Glomerular visceral epithelial cell (primary cell): ENCODE measurements around the gene DLL4.

Experiments
- DNase-seq: peaks from one replicate; pipeline ENCODE4 v3.0.0-alpha.2; 2016; ENCODE audit errors: extremely low spot score

The DLL4 gene

DNA sequence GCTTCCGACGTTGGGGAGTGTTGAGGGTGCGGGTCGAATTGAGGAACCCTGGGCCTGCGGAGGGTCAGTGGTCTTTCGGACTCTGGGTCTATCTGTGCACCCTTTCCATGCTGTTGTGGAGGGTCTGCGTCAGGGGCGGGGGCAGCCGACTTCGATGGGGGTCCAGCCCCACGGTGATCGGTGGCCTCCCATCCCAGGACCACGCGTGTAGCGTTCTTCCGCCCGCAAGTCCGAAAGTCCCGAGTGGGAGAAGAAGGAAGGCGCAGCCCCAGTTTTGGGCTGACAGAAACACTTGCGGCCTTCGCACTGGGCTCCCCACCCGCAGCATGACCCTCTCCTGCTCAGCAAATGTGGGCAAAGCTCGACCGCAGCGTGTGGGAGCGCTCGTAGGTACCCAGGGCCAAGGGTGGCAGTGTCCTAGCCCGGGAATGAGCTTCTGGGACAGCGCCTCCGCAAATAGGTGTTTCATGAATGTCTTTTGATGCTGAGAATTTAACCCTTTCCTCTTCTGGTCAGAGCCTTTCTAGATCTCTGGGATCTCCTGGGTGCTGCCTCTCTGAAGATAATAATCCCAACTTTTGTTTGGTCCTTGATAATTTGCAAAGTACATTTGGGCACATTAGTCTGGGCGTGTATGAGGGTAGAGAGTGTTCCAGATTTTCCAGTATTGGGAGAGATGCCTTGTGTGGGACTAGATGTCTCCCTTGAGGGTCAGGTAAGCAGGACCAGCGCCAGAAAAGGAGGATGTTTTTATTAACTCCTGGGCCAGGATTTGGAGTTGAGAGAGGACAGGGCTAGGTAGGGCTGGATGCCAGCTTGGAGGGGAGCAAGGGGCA, 2.3 kb upstream of the DLL4 start:
- no peak for DNase-seq

DNA sequence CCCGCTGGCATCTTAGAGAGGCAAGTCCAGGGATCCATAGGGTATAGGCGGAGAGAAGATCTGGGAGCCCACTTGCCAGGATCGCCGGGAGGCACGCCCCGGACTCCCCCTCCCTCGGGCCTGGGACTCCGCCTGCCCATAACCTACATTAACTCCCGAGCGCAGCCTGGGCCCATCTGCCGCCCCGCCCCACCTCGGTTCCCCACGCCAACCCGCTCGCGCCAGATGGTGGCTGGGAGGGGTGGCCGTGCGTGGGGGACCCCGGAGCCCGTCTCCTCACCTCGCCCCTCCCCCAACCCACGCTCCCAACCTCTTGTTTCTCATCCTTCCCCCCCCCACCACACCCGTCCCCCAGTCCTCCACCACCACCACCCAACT, 1.7 kb upstream of the DLL4 start:
- DNase-seq: no peak

DNA sequence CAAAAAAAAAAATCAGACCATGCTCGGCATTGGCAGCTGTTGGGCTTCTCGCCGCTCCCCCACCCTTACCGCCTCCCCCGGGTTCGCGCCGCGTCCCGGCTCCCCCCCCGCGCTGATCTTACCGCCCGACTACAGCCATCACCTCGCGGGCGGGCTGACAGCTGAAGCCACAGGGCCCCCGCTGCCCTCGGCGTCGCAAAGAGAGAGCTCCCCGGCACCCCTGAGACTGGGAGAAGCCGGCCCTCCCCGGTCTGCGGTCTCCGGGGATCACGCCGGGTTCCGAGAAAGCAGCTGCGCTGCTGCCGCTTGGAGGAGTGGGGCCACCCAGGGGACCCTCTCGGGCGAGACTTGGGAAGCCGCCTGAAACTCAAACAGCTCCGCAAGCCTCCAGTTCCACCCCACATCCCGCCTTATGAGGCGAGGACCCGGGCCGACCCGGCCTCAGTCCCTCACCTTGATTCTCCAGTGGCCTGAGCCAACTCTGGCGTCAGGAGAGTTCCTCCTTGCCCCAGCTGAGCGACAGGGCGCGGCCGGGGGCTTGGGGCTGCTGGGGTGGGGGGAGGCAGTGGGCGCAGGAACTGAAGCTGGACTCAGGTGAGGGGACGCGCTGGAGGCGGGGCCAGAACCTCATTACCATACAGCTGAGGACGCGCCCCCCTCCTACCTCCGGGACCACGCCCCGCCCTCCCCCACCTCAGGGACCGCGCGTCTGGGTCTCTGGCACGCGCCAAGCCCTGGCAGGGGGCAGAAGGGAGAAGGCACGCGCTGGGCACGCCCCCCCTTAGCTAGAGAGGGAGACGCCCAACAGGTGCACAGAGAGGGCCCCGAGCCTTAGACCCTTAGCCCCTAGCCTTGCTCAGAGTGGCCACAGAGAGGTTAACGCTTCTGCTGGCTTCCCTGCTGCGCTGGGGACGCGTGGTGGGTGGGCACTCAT, 1.0 kb upstream of the DLL4 start:
- DNase-seq: no peak

DNA sequence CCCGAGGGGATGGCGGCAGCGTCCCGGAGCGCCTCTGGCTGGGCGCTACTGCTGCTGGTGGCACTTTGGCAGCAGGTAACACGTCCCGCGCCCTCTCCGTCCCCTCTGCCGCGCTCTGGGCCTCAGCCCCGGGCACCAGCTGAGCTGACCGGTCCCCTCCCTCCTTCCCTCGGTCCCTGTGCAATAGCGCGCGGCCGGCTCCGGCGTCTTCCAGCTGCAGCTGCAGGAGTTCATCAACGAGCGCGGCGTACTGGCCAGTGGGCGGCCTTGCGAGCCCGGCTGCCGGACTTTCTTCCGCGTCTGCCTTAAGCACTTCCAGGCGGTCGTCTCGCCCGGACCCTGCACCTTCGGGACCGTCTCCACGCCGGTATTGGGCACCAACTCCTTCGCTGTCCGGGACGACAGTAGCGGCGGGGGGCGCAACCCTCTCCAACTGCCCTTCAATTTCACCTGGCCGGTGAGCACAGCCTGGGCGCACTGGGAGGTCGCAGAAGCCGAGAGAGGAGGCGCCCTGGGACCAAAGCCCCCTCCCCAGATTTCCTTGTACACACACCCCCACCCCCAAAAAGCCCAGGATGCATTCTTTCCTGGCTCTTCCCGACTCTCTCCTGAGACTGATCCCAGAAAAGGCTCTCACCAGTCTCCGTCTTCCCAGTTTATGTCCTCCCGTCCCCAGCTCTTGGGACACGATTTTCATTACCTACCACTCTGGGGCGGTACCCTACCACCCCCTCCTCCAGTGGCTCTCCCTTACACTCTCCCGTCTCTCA, 705 bp downstream of the DLL4 start:
- DNase-seq: peak; percentile 51

DNA sequence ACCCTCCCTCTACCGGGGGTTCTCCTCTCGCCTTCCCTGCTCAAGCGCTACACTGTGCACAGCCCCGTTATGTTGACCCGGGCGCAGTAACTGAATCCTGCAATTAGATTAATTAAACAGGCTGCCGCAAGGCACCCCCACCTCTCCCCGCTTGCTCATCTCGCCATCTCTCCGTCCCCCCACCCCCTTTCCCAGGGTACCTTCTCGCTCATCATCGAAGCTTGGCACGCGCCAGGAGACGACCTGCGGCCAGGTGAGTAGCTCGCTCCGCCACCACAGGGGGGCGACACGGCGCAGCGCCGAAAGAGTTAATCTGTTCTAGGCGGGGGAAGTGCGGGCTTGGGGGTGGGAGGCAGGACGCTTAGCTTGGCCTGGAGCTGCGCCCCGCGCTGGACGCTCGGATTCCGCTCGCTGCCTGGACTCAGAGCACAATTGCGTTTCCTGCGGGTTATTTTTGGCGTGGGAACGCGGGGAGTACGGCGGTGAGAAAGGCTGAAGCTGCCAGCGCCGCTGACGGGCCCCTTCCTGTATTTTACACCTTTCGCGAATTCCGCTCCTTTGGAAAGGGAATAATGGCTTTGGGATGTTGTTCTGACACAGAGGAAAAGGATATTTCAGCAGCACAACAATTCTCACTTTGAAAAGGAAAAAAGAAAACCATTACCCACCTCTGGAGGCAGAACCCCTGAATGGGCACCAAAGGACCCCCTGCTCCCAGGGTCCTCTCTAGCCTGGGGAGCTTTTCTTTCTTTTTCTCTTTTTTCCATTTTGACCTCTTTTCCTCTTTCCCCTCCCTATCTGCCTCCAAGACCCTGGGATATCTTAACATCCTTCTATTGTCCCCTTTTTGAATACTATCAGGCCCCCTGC, 1.5 kb downstream of the DLL4 start:
- DNase-seq: peak; percentile 24

DNA sequence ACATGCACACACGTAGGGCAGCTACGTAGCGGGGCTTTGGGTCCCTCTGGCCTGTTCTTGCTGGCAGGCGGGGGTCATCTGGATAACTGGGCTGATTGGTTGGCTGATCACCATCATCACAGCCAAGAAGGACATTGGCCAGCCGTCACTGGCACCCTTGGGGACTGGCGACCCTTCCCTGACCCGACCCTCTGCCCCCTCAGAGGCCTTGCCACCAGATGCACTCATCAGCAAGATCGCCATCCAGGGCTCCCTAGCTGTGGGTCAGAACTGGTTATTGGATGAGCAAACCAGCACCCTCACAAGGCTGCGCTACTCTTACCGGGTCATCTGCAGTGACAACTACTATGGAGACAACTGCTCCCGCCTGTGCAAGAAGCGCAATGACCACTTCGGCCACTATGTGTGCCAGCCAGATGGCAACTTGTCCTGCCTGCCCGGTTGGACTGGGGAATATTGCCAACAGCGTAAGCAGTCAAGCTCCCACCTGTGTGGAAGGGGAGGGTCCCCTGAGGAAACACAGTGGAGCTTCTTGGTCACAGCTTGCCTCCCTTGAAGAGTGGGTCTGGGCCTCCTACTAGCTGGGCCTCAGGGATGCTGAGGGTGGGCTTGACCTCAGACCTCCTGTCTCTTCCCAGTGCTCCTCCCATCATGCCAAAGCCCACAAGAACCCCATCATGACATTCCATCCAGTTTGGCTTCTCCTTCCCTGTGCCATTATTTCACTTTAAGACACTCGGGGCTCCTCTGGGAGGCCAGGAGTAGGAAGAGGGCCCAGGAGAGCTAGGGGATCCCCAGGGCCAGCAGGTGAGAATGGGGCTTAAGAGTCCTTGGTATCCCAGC, 2.4 kb downstream of the DLL4 start:
- no peak for DNase-seq

DNA sequence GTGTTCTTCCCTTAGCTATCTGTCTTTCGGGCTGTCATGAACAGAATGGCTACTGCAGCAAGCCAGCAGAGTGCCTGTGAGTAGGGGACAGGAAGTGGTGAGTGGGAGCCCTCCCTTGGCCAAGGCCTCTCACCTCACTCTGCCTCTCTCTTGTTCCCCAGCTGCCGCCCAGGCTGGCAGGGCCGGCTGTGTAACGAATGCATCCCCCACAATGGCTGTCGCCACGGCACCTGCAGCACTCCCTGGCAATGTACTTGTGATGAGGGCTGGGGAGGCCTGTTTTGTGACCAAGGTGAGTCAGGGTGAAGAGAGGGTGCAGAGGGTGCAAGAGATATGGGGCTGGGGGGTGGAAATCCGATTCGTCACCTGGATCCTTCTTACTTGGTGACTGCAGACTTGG, 3.0 kb downstream of the DLL4 start:
- no peak for DNase-seq

DNA sequence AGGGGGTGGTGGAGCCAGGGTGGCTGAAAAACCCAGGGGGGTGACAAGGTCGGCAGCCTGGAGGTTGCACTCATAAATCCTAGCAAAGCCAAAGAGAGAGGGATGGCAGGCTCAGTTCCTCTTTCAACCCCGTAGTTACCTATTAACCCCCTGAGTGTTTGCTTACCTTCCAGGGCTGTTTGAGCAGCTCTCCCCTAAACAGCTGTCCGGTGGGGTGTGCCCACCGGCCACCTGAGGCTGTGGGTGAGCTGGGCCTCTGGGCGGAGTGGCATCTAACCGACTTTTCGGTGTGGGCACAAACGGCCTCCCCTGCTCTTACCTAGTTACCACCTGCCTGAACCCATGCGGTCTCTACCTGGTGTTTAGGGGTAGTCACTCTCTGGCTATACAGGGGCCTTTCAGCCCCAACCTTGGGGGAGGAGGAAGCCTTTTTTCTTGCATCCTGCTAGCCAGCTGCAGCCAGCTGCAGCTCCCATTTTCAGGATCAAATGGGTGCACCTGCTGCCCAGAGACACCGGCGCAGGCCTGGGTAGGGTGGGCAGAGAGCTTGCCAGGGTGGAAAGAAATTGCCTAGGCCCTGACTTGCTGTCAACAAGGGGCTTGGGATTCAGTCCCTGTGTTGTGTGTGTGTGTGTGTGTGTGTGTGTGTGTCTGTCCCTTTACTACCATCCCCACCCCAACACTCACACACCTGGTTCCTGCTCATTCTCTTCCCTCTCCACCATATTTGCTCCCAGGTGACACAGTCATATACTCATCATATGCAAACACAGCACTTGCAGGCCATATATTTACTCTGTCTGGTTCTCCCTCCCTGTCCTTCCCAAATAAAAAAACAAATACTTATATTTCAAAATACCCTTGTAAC, 3.7 kb downstream of the DLL4 start:
- DNase-seq: no peak

DNA sequence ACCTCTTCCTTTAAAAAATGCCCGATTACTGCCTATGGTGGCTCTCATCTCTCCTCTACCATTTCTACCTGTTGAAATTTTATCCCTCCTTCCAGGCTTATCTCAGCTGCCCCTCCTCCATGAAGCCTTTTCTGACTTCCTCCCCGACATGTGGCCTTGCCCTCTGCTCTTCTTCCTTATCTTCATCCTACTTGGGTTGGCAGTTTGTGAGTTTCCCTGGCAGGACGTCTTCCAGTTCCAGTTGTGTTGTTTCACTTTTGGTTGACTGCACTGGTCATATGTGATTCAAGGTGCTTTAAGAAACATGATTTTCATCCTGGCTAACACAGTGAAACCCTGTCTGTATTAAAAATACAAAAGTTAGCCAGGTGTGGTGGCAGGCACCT, 4.4 kb downstream of the DLL4 start:
- no peak for DNase-seq

DNA sequence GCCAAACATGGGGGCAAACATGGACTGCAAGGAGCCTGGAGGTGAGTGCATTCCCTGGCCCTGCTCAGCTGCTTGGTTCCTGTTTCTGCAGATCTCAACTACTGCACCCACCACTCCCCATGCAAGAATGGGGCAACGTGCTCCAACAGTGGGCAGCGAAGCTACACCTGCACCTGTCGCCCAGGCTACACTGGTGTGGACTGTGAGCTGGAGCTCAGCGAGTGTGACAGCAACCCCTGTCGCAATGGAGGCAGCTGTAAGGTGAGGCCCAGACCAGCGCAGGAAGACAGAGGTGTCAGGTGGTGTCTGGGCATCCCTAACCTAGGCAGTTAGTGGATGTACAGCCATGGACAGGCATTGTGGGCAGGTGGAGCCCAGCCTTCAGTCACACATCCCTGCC, 5.3 kb downstream of the DLL4 start:
- no peak for DNase-seq

DNA sequence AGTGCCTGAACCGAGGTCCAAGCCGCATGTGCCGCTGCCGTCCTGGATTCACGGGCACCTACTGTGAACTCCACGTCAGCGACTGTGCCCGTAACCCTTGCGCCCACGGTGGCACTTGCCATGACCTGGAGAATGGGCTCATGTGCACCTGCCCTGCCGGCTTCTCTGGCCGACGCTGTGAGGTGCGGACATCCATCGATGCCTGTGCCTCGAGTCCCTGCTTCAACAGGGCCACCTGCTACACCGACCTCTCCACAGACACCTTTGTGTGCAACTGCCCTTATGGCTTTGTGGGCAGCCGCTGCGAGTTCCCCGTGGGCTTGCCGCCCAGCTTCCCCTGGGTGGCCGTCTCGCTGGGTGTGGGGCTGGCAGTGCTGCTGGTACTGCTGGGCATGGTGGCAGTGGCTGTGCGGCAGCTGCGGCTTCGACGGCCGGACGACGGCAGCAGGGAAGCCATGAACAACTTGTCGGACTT, 7.1 kb downstream of the DLL4 start:
- DNase-seq: no peak

DNA sequence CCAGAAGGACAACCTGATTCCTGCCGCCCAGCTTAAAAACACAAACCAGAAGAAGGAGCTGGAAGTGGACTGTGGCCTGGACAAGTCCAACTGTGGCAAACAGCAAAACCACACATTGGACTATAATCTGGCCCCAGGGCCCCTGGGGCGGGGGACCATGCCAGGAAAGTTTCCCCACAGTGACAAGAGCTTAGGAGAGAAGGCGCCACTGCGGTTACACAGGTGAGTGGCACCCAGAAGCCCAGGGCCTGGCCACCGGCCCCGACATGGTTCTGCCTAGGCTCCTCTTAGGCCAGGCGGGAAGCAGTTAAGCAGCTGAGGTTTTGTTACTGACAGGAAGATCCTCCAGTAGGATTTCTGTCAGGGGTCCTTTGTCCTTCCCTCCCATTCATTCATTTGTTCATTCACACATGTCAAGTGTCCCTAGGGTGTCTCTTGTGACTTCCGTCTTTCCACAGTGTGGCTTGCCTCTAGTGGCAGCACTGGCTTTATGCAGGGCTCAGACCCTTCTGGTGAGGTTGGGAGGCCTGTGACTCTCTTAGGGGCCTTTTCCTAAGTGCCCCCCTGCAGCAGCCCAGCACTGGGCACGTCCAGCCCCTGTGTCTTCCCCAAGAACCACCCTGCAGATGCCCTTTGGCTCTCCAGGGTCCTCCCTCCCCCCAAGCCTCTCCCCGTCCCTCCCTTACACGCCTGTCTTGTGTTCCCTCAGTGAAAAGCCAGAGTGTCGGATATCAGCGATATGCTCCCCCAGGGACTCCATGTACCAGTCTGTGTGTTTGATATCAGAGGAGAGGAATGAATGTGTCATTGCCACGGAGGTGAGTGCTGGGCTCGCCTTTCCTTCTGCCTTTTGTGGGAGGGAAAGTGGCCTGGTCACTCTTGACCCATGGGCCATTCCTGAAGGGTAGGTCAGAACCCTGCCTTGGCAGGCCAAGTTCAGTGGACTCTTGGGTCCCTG, 7.8 kb downstream of the DLL4 start:
- no peak for DNase-seq

DNA sequence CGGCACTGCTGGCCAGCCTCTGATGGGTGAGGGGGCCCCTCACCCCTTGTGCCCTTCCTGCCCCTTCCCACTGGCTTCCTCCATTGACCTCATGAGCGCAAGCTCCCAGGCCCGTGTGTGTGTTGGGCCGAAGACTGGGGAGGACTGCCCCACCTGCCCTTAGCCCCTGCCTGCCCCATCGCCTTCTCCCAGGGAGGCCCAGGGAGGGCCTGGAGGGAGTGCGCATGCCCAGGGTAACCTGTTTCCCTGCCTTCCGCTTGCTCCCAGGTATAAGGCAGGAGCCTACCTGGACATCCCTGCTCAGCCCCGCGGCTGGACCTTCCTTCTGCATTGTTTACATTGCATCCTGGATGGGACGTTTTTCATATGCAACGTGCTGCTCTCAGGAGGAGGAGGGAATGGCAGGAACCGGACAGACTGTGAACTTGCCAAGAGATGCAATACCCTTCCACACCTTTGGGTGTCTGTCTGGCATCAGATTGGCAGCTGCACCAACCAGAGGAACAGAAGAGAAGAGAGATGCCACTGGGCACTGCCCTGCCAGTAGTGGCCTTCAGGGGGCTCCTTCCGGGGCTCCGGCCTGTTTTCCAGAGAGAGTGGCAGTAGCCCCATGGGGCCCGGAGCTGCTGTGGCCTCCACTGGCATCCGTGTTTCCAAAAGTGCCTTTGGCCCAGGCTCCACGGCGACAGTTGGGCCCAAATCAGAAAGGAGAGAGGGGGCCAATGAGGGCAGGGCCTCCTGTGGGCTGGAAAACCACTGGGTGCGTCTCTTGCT, 8.8 kb downstream of the DLL4 start:
- DNase-seq: peak; percentile 67

DNA sequence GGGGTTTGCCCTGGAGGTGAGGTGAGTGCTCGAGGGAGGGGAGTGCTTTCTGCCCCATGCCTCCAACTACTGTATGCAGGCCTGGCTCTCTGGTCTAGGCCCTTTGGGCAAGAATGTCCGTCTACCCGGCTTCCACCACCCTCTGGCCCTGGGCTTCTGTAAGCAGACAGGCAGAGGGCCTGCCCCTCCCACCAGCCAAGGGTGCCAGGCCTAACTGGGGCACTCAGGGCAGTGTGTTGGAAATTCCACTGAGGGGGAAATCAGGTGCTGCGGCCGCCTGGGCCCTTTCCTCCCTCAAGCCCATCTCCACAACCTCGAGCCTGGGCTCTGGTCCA, 9.4 kb downstream of the DLL4 start:
- no peak for DNase-seq

DNA sequence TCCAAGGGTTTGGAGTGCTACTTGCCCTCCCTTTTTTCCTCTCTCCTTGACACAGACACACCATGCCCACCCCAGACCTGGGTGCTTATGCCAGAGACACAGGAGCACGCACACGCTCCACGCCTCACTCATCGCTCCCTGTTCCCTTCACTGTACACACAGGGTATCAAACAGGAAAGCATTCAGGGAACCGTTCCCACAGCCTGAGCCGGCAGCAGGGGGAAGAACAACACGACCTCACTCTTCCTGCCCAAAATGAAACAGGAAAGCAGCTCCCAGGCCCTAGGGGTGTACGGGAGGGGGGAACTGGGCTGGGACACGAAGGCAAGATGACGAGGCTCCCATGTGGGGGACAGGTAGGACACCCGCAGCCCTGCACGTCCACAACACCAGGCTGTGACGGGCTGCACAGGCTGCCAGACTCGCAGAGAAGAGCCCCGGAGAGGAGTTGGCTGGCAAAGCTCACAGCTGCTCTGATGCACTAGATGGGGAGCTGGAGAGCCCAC, 11.2 kb downstream of the DLL4 start:
- no peak for DNase-seq

DNA sequence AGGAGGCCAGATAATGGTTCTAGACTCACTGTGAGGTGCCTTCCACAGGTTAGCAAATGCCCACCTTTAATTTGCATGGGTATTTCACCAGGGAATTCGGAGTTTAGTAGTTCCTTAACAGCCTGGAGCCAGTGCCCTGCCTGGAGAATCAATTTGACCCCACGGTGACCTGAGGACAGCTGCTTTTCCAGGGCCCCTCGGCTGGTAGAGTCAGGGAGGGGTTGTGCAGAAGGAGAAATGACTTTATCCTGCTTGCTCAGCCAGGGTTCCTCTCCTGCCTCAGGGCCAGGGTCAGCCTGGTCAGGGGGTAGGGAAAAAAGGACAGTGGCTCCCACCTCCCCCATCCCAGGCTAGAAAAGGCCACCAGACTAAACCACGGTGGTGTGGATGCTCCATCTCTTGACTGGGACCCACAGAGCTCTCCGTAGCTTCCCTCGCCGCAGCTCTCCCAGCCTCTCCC, 12.0 kb downstream of the DLL4 start:
- DNase-seq: no peak
